LNCAP (cell line): Measurements from ENCODE around the gene EDIL3.

Source experiments
- CTCF ChIP-seq: fragments of 450-650 bp; IDR thresholded peaks from 2 replicates; pipeline ENCODE4 v1.5.1; 2017; ENCODE audit warnings: mild to moderate bottlenecking

EDIL3 gene

GRCh38 chr5:84290673-84291072, 94.0 kb downstream of the EDIL3 start:
- no peak for TF ChIP-seq CTCF

GRCh38 chr5:84290161-84290560, 94.5 kb downstream of the EDIL3 start:
- TF ChIP-seq CTCF: no peak

- TF ChIP-seq CTCF: no peak
Measured at GRCh38 chr5:84287951-84288350, 96.7 kb downstream of the EDIL3 start.

GRCh38 chr5:84286662-84287061, 98.0 kb downstream of the EDIL3 start:
- no peak for TF ChIP-seq CTCF

GRCh38 chr5:84285641-84286637, 98.7 kb downstream of the EDIL3 start:
- TF ChIP-seq CTCF: no peak

- no peak for TF ChIP-seq CTCF
Measured at GRCh38 chr5:84281383-84281782, 103.3 kb downstream of the EDIL3 start.

- no peak for TF ChIP-seq CTCF
Measured at GRCh38 chr5:84279234-84279633, 105.4 kb downstream of the EDIL3 start.
